HG03039 (cell line): ENCODE data around the gene ANKMY1.

Experiments used
- ATAC-seq: cut with Tn5 transposase; IDR thresholded peaks from one replicate; pipeline ENCODE4 v1.9.1; 2021; ENCODE audit warnings: mild to moderate bottlenecking, moderate library complexity; ENCODE audit not compliant: unreplicated experiment

Gene ANKMY1

DNA sequence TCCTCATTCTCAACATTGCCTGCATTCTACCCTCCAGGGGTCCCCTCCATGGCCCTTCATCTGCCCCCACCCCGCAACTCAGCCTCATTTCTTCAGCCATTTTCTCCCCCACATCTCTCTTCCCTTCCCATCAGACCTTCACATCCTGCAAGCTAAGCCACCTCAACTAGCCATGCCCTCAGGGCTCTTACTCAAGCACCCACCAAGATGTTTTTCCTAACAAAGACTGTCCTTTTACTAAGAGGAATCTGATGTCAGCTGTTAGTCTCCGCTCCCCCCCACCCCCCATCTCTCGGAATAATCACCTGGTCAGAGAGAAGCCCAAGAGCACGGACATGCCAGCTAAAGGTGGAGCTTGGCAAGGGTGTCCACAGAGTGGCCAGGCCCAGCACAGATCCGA is 24.0 kb upstream of the ANKMY1 start:
- no peak for ATAC-seq

DNA sequence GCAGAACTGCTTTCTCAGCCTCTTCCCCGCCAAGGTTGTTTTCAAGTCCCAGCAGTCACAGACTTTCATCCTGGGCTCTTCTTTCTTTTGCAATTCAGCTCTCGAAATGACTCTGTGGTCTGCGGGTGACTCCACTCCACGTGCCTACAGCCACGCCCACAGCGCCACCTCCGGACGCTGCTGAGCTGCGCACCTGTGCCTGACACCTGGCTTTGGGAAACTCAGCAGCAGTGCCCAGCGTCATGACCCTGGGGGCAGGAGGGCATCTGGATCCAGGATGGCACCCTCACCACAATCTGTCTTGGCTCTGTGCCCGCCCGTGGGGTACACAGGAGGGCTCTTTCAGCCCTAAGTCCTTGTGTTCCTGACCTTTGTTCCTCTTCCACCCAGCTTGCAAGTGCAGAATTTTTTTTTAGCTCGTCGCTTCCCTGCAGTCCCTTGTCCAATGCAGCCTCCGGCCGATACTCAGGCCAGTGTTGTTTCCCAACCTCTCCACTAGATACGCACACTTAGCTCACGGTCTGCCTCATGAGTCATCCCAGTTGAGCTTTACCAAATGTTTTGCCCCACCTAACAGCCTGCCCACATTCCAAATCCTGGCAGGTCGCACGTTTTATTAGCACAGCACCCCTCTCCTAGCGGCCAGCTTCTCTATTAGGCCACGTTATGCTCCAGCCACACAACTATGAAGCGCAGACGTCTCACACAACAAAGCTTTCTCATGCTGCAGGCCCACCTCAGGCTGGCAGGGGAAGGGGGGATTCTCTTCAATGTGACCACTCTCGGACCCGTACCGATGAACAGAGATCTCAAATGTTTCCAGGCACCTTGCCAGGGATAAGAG is 22.2 kb upstream of the ANKMY1 start:
- no peak for ATAC-seq

DNA sequence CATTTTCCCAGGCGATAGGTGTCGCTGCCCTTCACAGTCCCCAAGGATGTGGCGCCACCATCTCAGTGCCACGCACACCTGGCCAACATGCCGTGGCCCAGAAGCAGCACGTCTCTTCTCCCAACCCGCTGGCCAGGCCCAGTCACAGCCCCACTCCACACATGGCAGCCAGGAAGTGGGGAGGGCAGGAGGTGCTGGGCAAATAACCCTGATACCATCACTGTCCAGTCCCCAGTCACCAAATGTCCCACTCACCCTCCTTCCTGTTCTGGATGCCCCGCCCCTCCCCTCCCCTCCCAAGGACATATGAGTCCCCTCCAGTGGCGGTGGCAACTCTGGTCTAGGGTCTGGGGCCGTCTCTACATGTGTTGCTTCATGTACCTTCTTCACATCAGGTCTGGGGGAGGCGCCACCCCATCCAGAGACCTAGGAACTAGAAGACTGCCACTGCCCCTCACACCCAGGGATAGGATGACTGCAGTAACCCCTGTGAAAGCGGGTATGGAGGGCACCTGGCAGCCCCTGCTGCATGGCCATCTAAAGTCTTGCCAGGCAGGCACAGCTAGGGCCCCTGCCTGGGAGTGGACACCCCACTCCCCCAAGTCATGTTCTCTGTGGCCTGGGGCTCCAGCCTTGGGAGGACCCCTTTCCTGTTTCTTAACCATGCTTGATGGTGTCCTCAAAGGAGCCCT is 21.4 kb upstream of the ANKMY1 start:
- ATAC-seq, result no peak

DNA sequence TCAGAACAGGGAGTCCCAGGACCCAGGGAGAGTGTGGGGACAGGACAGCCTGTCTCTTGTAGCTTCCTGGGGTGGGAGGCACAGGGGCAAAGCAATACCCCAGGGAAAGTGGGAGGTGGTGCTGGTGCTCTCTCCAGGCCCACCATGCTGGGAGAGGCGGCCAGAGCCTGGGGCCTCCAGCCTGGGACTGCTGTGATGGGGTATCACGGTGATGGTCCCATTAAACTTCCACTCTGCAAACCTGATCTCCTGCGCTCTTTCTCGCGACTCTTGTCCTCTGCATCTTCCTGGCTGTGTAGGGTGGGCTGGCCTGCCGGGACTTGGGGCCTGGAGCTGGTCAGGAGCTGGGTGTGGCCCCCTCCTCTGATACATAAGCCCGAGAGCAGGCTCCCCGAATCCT is 20.7 kb upstream of the ANKMY1 start:
- no peak for ATAC-seq

DNA sequence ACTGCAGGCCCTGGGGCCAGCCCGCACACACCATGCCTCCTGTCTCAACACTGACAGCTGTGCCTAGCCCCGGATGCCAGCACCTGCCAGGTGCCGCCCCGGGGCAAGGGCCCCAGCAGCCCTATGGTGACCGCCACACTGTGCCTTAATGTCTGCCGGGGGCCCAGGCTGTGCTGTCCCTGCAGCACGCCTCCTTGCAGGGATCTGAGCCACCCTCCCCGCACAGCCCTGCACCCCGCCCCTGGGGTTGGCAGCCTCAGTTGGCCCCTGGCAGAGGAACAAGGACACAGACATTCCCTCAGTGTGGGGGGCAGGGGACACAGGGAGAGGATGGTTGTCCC is 20.3 kb upstream of the ANKMY1 start:
- no peak for ATAC-seq

DNA sequence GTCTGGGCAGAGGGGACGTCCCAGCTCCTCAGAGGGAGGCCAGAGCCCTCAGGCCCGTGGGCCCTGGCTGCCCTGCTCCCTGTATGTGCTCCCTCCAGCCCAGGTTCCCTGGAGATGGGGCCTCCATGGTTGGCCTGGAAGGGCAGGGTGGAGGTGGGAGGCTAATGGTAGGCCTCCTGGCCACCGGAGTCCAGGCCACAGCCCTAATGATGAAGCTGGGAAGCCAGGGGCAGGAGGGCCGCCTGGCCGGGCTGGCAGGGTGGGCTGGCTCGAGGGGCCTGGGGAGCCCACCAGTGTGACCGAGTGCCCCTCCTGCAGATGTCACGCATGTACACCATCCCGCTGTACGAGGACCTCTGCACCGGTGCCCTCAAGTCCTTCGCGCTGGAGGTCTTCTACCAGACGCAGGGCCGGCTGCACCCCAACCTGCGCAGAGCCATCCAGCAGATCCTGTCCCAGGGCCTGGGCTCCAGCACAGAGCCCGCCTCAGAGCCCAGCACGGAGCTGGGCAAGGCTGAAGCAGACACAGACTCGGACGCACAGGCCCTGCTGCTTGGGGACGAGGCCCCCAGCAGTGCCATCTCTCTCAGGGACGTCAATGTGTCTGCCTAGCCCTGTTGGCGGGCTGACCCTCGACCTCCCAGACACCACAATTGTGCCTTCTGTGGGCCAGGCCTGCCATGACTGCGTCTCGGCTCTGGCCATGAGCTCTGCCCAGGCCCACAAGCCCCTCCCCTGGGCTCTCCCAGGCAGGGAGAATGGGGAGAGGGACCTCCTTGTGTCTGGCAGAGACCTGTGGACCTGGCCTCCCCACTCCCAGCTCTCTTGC is 19.7 kb upstream of the ANKMY1 start:
- ATAC-seq, result no peak

DNA sequence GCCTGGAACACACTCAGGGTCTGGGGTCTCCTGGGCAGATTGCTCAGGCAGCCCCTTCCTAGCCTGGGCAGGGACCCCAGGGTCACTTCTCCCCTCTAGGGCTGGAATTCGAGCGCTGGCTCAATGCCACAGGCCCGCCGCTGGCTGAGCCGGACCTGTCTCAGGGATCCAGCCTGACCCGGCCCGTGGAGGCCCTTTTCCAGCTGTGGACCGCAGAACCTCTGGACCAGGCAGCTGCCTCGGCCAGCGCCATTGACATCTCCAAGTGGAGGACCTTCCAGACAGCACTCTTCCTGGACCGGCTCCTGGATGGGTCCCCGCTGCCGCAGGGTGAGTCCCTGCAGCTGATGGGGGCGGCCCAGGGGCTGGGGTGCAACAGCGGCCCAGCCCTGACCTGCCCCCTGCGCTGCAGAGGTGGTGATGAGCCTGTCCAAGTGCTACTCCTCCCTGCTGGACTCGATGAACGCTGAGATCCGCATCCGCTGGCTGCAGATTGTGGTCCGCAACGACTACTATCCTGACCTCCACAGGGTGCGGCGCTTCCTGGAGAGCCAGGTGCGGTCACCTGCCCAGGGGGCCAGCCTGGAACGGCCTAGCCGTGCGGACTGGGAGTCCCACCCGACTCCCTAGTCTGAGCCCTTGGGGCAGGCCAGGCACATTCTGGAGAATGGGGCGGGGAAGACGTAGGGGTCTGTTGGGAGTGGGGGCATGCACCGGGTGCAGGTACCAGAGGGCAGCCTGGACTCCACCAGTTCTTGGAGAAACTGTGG is 18.8 kb upstream of the ANKMY1 start:
- no peak for ATAC-seq

DNA sequence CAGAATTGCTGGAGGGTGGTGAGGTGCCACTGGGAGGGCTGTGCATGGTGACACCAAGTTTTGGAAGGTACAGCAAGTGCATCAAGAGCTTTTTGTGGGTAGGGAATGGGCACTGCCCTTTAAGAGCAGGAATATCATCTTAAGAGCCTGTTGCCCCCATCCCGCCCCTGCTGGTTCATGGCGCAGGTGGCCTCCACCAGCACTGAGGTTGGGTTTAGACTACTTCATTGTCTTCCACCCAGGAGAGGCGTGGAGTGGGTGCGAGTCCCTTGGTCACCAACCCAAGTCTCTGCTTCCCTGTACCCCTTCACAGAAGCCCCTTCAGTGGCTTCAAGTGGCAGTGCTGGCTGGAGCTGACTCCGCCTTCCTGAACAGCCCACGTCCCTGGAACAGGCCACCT is 18.2 kb upstream of the ANKMY1 start:
- ATAC-seq, result no peak

DNA sequence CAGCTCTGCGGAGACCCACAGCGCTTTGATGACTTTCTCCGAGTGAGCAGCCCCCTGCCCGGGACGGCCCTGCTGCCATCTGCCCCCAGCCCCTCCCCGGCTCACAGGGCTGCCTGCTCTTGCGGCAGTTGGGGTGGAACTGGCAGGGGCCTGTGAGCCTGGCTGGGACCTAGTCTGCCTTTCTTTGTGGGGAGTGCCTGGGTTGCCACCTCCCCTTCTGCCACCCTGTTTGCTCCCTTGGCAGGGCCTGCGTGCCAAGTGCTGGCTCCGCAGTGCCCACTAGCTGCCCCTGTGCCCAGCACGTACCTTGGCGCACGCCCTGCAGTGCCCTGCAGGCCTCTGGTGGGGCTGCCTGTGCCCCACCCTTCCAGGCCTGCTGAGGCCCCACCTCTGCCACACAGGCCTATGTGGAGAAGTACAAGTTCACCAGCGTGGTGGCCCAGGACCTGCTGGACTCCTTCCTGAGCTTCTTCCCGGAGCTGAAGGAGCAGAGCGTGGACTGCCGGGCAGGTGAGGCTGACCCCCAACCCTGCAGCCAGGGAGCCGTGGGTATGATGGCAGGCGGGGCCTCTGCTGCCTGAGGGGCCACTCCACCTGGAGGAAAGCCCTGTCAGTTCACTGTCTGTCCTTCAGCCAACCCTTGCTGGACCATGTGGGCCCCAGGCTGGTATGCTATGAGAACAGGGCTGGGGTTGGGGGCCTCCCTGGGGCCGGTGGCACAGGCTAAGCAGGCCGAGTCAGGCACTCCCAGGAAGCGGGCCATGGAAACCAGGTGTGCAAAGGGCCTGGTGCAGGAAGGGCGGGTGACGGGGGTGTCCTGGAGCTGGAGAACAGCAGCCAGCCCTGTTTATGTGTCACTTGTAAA is 17.5 kb upstream of the ANKMY1 start:
- no peak for ATAC-seq

DNA sequence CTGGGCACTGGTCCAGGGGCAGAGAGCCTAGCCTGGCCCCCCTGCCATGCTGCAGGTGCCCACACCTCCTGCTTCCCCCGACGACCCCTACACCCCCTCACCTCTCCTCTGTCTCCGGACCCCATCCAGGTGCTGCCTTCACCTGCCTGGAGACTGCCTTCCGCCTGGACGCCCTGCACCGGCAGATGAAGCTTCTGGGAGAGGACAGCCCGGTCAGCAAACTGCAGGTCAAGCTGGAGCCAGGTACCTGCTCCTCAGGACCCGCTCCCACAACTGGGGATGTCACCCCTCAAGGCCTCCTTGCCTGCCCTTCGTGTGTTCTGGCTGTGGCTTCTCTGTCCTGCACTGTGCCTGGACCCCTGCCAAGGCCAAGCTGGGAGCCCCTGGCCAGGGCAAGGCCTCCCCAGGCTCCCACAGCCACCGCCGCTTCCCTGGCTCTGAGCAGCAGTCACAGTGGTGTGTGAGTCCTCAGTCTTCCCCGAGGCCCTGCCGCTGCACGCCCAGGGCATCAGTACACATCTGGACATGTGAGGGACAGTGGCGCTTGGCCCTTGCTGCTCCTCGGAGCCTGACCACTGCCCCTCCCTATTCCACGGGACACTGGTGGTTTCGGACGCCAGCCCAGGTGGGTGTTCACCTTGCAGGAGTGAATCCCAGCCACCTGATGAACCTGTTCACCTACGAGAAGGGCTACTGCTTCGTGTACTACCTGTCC is 16.8 kb upstream of the ANKMY1 start:
- no peak for ATAC-seq

DNA sequence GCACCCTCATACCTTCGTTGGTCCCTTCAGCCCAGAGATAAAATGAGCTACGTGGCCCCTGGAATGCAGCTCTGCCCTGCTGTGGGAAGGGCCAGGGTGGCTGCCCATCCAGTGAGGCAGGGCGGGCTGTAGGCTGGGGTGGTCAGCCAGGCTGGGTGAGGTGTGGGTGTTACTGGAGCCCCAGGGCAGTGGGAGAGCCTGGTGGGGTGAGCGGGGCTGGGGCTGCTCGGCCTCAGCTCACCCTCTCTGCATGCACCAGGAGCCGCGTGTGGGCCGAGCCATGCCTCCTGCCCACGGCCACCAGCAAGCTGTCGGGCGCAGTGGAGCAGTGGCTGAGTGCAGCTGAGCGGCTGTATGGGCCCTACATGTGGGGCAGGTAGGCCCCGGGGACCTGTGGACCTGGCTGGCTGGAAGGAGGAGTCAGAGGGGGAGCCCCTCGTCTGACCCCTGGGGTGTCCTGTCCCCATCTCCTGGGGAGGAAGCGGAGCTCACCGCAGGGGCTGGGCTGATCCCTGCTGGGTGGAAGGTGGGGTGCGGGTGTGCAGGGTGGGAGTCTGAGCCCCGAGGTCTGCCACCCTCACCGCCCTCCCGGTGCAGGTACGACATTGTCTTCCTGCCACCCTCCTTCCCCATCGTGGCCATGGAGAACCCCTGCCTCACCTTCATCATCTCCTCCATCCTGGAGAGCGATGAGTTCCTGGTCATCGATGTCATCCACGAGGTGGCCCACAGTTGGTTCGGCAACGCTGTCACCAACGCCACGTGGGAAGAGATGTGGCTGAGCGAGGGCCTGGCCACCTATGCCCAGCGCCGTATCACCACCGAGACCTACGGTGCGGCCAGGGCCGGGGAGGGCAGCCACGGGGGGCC is 16.0 kb upstream of the ANKMY1 start:
- ATAC-seq, result no peak

DNA sequence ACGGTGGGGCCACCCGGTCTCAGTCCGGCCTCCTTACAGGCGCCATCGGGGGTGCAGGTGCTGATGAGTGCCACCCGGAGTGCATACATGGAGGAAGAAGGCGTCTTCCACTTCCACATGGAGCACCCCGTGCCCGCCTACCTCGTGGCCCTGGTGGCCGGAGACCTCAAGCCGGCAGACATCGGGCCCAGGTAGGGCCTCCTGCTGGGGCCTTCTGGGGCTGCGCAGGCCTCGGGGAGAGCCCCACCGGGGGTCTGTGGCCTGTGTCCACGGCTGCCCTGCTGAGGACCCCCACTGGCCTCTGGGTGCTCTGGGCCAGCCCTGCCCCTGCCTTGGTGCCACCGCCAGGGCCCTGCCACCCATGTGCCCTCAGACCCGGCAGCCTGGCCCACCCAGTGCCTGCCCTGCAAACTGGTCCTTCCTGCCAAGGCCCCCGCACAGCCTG is 15.3 kb upstream of the ANKMY1 start:
- no peak for ATAC-seq

DNA sequence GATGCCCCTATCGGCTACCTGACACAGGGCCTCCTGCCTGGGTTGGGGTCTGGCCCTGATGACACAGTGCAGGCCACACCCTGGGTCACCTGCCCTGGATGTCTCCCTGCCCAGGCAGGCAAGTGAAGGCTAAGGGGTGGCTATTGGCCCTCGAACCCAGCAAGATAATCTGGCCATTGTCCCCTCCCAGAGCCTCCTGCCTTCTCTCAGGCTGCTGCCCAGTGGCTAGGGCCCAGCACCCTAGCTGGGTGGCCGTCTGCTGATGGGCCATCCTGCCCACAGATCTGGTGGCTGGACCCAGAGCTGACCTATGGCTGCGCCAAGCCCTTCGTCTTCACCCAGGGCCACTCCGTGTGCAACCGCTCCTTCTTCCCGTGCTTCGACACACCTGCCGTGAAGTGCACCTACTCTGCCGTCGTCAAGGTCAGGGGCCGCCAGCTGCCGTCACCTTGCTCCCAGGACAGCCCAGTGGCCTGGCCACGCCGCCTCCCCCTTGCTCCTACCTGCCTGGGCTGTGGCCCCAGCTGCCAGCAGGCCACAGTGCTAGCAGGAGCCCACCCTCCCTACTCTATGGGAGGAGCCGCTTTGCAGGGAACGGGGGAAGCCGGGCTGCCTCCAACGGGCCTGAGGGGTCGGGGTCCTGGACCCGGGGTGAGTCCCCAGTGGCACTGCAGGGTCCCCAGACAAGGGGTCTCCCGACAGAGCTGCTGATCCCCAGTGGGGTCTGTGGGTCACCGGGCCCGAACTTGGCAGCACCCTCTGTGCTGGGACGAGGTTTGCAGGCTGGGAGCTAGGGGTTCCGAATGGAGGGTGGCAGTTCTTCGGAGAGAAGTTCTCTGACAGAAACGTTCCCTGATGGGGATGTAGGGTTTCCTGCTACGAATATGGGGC is 14.6 kb upstream of the ANKMY1 start:
- no peak for ATAC-seq

DNA sequence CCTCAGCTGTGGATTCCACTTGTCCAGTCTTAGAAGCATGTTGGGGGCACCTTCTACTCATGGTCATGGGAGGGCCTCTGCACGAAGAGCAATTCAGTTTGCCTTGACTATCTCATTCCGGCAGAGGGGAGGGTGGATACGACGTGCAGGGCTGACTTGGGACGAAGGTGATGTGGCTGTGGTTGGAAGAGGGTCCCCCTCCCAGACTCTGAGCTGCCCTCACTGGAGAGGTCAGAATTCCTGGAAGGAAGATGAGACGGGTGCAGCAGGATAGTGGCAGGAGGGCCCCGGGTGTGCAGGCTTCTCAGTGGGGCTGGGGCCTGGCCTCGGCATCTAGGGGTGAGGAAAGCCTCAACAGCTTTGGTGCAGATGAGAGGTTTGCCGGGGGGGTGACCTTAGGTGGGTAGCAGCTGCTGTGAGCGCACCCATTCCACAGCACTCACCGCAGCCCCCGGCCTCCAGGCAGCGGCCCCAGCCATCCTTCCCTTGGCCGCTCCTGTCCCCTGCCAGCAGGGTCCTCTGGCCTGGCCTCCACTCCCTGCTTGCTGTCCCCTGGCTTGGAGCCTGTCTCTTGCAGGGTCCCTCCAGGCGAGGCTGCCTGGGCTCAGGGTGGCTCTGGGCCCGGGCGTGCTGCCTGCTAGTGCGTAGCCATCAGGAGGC is 13.7 kb upstream of the ANKMY1 start:
- ATAC-seq, result no peak

DNA sequence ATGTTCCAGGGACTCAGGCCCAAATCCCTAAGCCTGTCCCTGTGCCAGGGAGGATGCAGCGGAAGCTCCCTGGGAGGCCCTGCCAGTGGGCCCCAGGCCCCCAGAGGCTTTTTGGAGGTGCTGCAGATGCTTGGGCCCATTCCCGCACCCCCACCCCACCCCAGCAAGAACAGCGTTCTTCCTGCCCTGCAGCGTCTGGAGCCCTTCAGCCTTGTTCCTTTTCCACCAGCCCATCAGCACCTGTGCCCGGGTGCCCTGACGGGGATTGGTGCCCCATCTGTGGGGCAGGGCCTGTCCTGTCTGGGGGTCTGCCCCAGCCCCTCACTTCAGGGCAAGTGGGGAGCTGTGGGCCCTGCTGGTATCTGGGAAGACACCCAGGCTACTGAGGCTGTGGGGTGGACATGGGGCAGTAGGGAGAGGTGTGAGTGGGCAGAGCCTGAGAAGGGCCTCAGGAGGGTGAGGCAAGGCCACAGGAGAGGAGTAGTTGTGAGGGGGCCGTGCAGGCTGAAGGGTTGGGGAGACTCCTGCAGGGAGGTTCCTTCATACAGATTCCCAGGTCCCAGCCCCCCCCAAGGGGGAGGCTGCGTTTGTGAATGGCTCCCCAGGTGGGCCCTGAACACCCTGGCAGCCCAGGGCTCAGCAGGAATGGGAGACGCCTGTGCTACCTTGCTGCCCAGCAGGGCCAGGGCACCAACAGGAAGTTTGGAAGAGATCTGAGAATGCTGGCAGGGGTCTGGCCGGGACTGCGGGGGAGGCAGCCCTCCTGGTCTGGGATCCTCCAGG is 12.9 kb upstream of the ANKMY1 start:
- no peak for ATAC-seq

DNA sequence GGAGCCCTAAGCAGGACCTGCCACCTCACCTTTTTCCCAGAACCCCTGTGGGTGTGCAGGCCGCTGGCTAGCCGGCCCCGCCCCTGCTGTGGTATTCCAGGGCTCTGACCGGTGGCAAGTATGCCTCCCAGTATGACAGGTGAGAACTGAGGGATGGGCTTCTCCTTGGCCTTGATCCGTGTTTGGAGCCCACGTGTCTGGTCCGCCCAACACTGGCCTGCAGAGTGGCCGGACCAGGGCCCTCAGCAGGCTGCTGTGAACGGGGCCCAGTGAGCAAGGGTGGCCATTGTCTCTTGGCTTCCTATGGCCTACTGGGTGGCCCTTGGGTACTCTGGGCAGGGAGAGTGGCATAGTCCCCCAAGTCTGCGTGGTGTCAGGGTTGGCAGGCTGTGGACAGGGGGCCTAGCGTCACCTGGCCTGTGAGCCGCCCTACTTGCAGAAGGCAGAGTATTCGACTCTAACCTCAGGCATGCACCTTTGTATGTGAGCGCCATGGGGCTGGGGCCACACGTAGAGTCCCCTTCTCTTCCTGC is 12.3 kb upstream of the ANKMY1 start:
- ATAC-seq, result no peak
